Activated CD4-positive, CD25-positive, alpha-beta regulatory T cell (primary cell): Measurements from ENCODE around the gene ARHGEF19.
"Not testable (repeated sequence)": the region's sequence is repeated elsewhere in the genome, so short reads cannot be mapped to it uniquely, and the experiment has no call there.

Source experiments
- DNase-seq, 4 experiments: peaks; one replicate each; lab custom pipeline; 2025; lab: John Stamatoyannopoulos, UW

The ARHGEF19 gene

GRCh38 chr1:16212251-16212961 lies at the start of gene ARHGEF19:
Gene ARHGEF19, minus strand, starts transcription at chr1:16212652. Its CDS starts 3,598 bp downstream, at chr1:16209054.
- DNase-seq = no peak

GRCh38 chr1:16262067-16262466 lies 49.6 kb upstream of the ARHGEF19 start:
- no peak for DNase-seq

- DNase-seq = no peak
Measured at GRCh38 chr1:16260814-16261213, 48.4 kb upstream of the ARHGEF19 start.

GRCh38 chr1:16258591-16259135 lies 46.2 kb upstream of the ARHGEF19 start:
- no peak for DNase-seq

GRCh38 chr1:16257968-16258367 lies 45.5 kb upstream of the ARHGEF19 start:
- DNase-seq = no peak

GRCh38 chr1:16257556-16257955 lies 45.1 kb upstream of the ARHGEF19 start:
- not testable (repeated sequence) for DNase-seq

GRCh38 chr1:16256478-16256877 lies 44.0 kb upstream of the ARHGEF19 start:
- no peak for DNase-seq

- no peak for DNase-seq
Measured at GRCh38 chr1:16254263-16254928, 41.9 kb upstream of the ARHGEF19 start.

GRCh38 chr1:16253332-16253922 lies 41.0 kb upstream of the ARHGEF19 start:
- DNase-seq = no peak

- DNase-seq = no peak
Measured at GRCh38 chr1:16252912-16253311, 40.5 kb upstream of the ARHGEF19 start.

- no peak for DNase-seq
Measured at GRCh38 chr1:16251381-16251780, 38.9 kb upstream of the ARHGEF19 start.

- DNase-seq = no peak
Measured at GRCh38 chr1:16250524-16251251, 38.2 kb upstream of the ARHGEF19 start.

GRCh38 chr1:16249596-16250241 lies 37.3 kb upstream of the ARHGEF19 start:
- no peak for DNase-seq

GRCh38 chr1:16248603-16249516 lies 36.4 kb upstream of the ARHGEF19 start:
- no peak for DNase-seq

- no peak for DNase-seq
Measured at GRCh38 chr1:16248007-16248436, 35.6 kb upstream of the ARHGEF19 start.

- DNase-seq = no peak
Measured at GRCh38 chr1:16247441-16247840, 35.0 kb upstream of the ARHGEF19 start.

- no peak for DNase-seq
Measured at GRCh38 chr1:16246961-16247360, 34.5 kb upstream of the ARHGEF19 start.

- not testable (repeated sequence) for DNase-seq
Measured at GRCh38 chr1:16246239-16246638, 33.8 kb upstream of the ARHGEF19 start.

- DNase-seq = no peak
Measured at GRCh38 chr1:16245476-16246196, 33.2 kb upstream of the ARHGEF19 start.
